ENCODE results near the gene TMEM100. TPM values are rescaled to one million over a fixed set of nuclear protein-coding genes. Genes with fewer than 3 reads are reported as not detected.

TMEM100 gene
- polyA plus RNA-seq, 3 donors from 2014 or later, result not detected

DNA sequence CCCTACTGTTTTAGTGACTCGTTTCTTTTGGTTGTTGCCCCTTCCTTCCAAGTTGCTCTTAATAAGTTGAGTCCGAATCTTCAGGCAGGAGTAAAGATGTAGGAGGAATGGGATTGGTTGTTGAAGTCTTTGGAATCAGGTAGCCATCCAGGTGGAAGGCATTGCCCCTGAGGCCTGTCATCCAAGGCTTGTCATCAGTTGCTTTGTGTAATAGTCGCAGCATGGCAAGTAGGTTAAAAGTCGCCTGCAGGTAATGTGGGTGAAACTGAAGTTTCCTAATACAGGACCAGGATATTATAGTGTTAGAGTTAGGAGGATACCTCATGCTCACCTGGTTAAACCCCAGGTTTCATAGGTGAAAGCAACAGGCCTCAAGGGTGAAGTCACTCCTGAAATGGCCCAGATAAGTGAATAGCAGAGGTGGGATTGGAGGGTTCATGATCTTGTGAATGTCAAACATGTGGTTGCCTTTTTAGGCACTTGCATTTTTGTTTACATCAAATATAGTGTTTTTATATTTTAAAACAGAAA is 29.1 kb upstream of the TMEM100 start:
- Mint-ChIP-seq H3K36me3 (no peaks in the 10 kb centered on the region), H3K4me3 (peak overlapping the region; percentile 83 to 88 (median 86)), H3K4me1 (peaks cover 23 to 31% of the 10 kb centered on the region in 2 donors), H3K9me3 (no peaks in the 10 kb centered on the region), H3K27me3 (ENCODE audit: low read depth in 3 of 3) (no peaks in the 10 kb centered on the region), H3K27ac (peak overlapping the region; percentile 46 to 87 (median 72))
- no peak for DNase-seq

DNA sequence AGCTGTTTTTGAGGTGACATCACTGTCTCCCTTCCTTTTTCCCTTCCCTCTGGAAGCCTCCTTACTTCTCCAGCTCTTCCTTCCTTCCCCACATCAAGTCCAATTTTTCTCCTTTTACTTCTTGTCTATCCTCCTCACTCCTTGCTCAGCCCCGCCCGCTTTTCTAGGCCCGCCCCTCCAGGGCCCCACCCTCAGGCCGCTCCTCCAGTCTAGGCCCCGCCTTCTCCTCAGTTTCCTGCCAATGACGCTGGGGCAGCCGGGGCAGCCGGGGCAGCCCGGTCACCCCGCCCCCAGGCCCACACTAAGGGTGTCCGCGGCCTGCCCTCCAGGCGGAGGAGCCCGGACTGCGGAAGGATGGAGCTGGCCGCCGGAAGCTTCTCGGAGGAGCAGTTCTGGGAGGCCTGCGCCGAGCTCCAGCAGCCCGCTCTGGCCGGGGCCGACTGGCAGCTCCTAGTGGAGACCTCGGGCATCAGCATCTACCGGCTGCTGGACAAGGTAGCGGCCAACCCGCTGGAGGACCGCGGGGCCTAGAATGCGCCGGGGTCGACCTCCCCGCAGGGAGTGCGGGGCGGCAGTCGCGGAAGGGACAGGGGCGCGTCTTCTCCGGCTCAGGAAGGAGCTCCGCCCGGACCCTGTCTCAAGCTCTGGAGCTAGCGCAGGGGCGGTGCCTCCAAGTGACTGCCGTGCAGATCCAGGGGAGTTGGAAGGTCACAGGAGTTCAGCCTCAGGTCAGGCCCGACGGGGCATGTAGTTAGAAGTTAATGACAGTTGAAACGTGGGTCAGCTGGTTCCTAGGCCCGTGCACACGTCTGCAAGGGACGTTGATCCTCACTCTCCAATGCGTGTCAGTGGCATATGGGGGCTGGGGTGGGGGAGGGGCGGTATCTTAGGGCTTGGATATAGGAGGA is 28.3 kb upstream of the TMEM100 start, which contains the start of gene PCTP:
PCTP (plus strand) TSS at position 302 of the 908 bp plus-strand sequence; CDS start at position 355, 53 bp downstream.
- H3K4me1 Mint-ChIP-seq, result peaks cover 23 to 31% of the 10 kb centered on the region in 2 donors
- peak; percentile 78 to 83 (median 82) for DNase-seq
- peak within 1 kb of the TSS; percentile 83 to 88 (median 86) for H3K4me3 Mint-ChIP-seq
- H3K36me3 Mint-ChIP-seq, result no peaks in the 10 kb centered on the region
- H3K9me3 Mint-ChIP-seq, result no peaks in the 10 kb centered on the region
- H3K27ac Mint-ChIP-seq, result peak within 1 kb of the TSS; percentile 44 to 87 (median 72)
- H3K27me3 Mint-ChIP-seq (ENCODE audit: low read depth in 3 of 3), result peaks cover 0 to 3% (median 1%) of the 10 kb centered on the region in 3 donors

DNA sequence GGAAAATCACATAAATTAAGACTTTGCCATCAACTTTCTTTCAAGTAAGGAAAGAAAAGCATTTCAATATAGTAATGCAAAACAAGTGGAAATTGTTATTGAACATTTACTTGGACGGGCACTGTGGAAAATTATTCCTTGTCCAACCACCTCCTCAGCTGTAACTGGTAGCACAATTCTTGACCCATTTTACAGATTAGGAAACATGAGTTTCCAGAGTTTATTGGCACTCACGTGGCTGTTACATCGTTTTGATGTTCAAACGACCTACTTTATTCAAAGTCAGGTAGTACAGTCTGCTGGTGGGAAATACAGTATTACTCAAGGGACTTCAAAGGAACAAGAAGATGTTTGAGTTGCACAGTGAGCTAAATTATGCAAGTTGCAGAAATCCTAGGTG is 27.3 kb upstream of the TMEM100 start:
- Mint-ChIP-seq H3K27ac (peak overlapping the region in 1 of 6 donors; percentile 27), H3K27me3 (ENCODE audit: low read depth in 3 of 3) (peaks cover 0 to 4% (median 3%) of the 10 kb centered on the region in 3 donors), H3K4me3 (peak overlapping the region; percentile 83 to 88 (median 86)), H3K4me1 (peaks cover 23 to 31% of the 10 kb centered on the region in 2 donors), H3K9me3 (no peaks in the 10 kb centered on the region), H3K36me3 (no peaks in the 10 kb centered on the region)
- no peak for DNase-seq

DNA sequence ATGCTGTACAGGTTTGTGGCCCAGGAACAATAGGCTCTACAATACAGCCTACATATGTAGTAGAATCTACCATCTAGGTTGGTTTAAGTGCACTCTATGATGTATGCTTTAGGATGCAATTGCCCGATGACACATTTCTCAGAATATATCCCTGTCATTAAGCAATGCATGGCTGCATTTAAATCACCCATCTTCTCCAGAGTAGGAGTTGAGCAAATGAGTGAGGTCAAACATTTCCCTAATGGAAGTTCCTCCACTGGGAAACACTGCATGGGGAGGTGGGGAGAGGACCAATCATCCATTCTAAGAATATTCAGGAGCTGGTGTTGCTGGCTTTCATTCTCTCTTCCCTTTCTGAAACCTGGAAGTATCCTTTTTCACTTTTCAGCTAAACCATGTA is 26.2 kb upstream of the TMEM100 start:
- Mint-ChIP-seq H3K27me3 (ENCODE audit: low read depth in 3 of 3) (peaks cover 0 to 4% (median 3%) of the 10 kb centered on the region in 3 donors), H3K36me3 (no peaks in the 10 kb centered on the region), H3K27ac (no peak overlapping the region), H3K4me3 (no peak overlapping the region), H3K9me3 (no peaks in the 10 kb centered on the region), H3K4me1 (peaks cover 23 to 31% of the 10 kb centered on the region in 2 donors)
- no peak for DNase-seq

DNA sequence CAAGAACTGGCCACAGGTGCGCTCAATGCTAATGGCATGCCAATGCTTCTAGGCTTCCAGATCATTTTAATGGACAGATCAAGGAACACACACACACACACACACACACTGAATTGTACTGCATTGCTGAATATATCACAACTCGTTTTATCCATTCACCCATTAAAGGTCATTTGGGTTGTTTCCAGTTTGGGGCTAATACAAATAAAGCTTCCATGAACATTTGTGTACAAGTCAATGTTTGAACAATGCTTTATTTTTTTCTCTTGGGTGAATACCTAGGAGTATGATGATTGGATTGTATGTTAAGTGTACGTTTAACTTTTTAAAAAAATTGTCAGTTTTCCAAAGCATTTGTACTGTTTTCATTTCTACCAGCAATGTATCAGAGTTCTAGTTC is 24.5 kb upstream of the TMEM100 start:
- H3K27me3 Mint-ChIP-seq (ENCODE audit: low read depth in 3 of 3), result peaks cover 0 to 4% (median 3%) of the 10 kb centered on the region in 3 donors
- H3K9me3 Mint-ChIP-seq, result no peaks in the 10 kb centered on the region
- H3K4me1 Mint-ChIP-seq, result peaks cover 15 to 20% of the 10 kb centered on the region in 2 donors
- no peak overlapping the region for H3K4me3 Mint-ChIP-seq
- H3K36me3 Mint-ChIP-seq, result no peaks in the 10 kb centered on the region
- DNase-seq, result no peak
- no peak overlapping the region for H3K27ac Mint-ChIP-seq

DNA sequence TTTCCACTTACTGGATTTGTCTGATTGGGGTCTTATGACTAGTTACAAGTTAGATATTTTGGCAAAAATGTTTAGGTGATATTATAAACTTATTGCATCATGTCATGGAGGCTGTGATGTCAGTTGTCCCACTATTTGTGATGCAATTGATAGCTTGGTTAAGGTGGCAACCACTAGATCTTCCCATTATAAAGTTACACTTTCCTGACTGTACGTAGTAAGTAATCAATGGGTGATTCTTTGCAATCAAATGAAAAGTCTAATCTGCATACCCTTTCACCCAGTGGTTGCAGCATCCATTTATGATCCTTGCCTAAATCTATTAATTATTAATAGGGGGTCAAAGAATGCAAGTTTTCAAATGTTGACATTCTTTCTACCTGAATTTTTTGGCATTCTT is 23.8 kb upstream of the TMEM100 start:
- Mint-ChIP-seq H3K27ac (no peak overlapping the region), H3K36me3 (no peaks in the 10 kb centered on the region), H3K4me3 (no peak overlapping the region), H3K4me1 (peaks cover 8 to 12% of the 10 kb centered on the region in 2 donors), H3K27me3 (ENCODE audit: low read depth in 3 of 3) (peaks cover 0 to 5% (median 4%) of the 10 kb centered on the region in 3 donors), H3K9me3 (no peaks in the 10 kb centered on the region)
- no peak for DNase-seq

DNA sequence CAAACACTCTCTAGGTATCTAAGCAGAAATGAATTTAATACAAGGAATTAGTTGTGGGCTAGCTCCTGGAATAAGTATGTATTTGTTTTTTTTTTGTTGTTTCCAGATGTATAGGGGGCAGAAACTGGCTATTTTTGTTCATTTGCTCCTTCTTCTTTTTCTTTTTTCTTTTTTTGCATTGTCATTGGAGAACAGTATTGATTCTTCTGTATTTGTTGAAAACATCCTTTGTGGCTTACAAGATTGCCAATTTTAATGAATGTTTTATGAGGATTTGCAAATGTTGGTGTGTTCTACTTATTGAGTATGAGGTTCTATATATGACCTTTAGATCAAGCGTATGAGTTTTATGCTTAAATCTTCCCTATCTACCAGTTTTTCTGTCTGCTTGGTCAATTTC is 22.6 kb upstream of the TMEM100 start:
- Mint-ChIP-seq H3K27me3 (ENCODE audit: low read depth in 3 of 3) (peaks cover 0 to 5% (median 4%) of the 10 kb centered on the region in 3 donors), H3K9me3 (no peaks in the 10 kb centered on the region), H3K4me1 (peaks cover under 1 to 3% of the 10 kb centered on the region in 2 donors), H3K4me3 (no peak overlapping the region), H3K36me3 (no peaks in the 10 kb centered on the region), H3K27ac (no peak overlapping the region)
- no peak for DNase-seq

DNA sequence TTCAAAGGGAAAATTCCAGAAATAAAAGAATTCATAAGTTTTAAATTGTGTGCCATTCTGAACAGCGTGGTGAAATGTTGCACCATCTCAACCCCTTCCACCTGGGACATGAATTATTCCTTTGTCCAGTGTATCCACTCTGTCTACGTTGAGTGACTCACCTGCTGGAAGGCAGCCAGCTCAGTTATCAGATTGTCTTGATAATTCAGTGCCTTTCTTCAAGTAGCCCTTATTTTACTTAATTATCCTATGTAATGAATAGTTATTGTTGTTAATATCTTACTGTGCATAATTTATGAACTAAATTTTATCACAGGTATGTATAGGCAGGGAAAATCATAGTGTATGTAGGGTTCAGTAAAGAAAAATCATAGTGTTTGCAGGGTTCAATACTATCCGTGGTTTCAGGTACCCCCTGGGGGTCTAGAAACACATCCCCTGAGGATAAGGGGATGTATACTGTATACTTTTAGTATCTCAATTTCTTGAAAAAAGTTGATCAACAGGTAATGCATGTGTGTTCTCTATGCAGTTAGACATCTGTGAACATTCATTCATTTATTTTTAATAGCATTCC is 20.5 kb upstream of the TMEM100 start:
- H3K4me1 Mint-ChIP-seq, result no peaks in the 10 kb centered on the region
- no peaks in the 10 kb centered on the region for H3K36me3 Mint-ChIP-seq
- no peak overlapping the region for H3K27ac Mint-ChIP-seq
- H3K4me3 Mint-ChIP-seq, result no peak overlapping the region
- no peaks in the 10 kb centered on the region for H3K9me3 Mint-ChIP-seq
- peaks cover 0 to 5% (median 4%) of the 10 kb centered on the region in 3 donors for H3K27me3 Mint-ChIP-seq (ENCODE audit: low read depth in 3 of 3)
- no peak for DNase-seq

DNA sequence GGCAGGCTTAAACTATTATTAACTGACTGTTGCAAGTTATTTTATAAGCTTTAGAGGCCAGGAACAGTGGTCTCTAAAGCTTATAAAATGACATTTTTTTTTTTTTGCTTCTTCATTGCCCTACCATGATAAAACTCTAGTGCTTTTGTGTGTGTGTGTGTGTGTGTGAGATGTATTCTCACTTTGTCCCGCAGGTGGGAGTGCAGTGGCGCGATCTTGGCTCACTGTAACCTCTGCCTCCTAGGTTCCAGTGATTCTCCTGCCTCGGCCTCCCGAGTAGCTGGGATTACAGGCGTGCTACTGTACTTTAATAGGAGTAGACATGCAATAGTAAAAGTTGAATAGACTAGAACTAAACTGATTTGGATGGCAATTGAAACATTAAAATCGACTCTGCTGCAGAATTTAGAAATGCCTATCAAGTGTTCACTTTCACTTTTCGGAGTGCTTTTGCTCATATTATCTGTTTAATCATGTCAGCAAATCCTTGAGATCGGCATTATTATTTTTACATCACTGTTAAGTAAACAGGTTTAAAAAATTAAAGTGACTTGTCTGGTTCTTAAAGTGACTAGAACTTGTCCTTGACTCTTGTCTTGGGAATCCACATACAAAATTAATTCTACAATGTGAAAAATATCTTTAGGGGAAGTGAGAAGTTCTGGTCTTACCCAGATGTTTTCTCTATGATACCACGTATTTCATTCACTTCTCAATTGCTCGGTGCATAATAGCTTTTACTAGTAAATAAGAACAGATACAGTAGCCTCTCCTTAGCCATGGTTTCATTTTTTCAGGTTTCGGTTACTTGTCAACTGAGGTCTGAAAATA is 19.8 kb upstream of the TMEM100 start:
- Mint-ChIP-seq H3K4me1 (no peaks in the 10 kb centered on the region), H3K27me3 (ENCODE audit: low read depth in 3 of 3) (peaks cover 0 to 5% (median 4%) of the 10 kb centered on the region in 3 donors), H3K4me3 (no peak overlapping the region), H3K27ac (no peak overlapping the region), H3K36me3 (no peaks in the 10 kb centered on the region), H3K9me3 (no peaks in the 10 kb centered on the region)
- no peak for DNase-seq

DNA sequence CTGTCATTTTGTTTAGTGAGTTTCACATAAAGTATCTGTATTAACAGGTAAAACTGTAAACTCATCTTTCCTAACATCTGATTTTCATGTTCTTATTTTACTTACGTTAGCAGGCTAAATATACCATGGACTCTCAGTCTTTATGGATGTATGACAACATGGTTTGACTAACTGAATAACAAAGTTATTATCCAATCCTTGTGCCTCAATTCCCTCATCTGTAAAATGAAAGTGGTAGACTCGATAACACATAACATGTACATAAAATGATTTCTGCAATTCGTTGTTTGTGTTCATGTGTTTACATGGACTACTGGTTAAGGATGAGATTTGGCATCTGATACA is 18.7 kb upstream of the TMEM100 start:
- H3K36me3 Mint-ChIP-seq, result no peaks in the 10 kb centered on the region
- H3K4me3 Mint-ChIP-seq, result no peak overlapping the region
- no peaks in the 10 kb centered on the region for H3K9me3 Mint-ChIP-seq
- H3K27me3 Mint-ChIP-seq (ENCODE audit: low read depth in 3 of 3), result peaks cover 0 to 6% (median 5%) of the 10 kb centered on the region in 3 donors
- no peaks in the 10 kb centered on the region for H3K4me1 Mint-ChIP-seq
- no peak overlapping the region for H3K27ac Mint-ChIP-seq
- DNase-seq, result no peak

DNA sequence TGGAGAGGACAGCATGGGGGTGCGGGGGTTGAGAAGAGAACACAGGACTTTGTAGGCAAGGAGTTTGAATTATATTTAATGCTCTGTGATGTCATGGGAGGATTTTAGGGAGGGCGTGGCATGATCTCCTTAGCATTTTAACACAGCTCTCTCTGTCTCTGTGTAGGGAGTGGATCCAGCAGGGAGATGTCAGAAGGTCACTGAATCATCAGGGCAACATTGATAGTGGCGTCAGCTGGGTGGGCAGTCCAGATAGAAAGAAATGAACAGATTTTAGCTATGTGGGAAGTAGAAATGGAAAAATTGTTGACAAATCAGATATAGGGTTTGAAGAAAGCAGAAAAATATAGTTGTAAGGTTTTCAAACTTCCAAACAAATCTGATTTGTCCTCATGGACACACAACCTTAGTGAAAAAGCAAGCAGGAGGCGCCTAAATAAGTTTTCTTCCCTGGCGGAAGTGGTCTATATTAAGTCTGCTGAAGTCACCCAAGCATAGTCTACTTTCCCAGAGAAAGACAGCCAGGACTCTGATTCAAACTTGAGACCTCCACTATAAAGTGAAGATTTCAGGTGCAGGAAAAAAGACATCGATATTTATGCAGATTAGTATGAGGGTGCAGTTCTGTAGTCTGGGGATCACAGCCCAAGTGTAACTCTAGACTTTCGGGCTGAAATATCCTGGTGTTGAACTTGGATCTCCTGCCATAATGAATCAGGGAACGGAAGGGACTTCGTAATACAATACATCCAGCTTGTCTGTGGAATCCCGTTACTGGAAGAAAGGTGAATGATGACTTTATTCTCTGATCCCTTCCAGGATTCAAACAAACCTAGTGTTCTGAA is 18.1 kb upstream of the TMEM100 start:
- DNase-seq, result no peak
- Mint-ChIP-seq H3K27ac (no peak overlapping the region), H3K4me3 (no peak overlapping the region), H3K27me3 (ENCODE audit: low read depth in 3 of 3) (peaks cover under 1 to 4% (median 3%) of the 10 kb centered on the region in 3 donors), H3K9me3 (no peaks in the 10 kb centered on the region), H3K4me1 (no peaks in the 10 kb centered on the region), H3K36me3 (no peaks in the 10 kb centered on the region)

DNA sequence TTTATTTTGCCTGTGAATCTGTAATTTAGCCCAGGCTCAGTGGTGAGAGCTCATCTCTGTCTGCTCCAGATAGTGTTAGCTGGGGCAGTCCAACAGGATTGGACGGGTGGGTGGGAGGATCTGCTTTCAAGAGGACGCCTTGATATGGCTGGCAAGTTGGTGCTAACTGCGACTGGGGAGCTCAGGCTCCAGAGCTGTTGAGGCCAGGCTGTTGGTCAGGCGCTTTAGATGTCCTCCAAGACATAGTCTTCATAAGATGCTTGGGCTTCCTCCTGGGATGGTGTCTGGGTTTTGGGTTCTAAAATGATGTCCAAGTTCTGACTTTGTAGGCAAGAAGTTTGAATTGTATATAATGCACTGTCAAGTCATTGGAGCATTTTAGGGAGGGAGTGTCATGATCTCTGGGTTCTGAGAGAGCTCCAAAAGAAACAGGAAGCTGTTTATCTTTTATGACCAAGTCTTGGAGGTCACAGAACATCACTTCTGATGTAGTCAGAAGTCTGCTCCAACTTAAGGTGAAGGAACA is 15.4 kb upstream of the TMEM100 start:
- no peaks in the 10 kb centered on the region for H3K9me3 Mint-ChIP-seq
- H3K4me3 Mint-ChIP-seq, result no peak overlapping the region
- peaks cover 2 to 5% (median 3%) of the 10 kb centered on the region in 3 donors for H3K27me3 Mint-ChIP-seq (ENCODE audit: low read depth in 3 of 3)
- DNase-seq, result no peak
- H3K36me3 Mint-ChIP-seq, result no peaks in the 10 kb centered on the region
- no peak overlapping the region for H3K27ac Mint-ChIP-seq
- H3K4me1 Mint-ChIP-seq, result no peaks in the 10 kb centered on the region

Data from immature natural killer cell (primary cell).